AG04449 (cell line): ENCODE measurements around the gene CYP2S1.
"Not testable (repeated sequence)": the region's sequence is repeated elsewhere in the genome, so short reads cannot be mapped to it uniquely, and the experiment has no call there.

Experiments used
- CTCF ChIA-PET: fragments of 350-600 bp; formaldehyde crosslinking; extraction: SDS; loops from one replicate; lab custom pipeline; 2021; ENCODE audit warnings: antibody characterized with exemption; lab: Yijun Ruan, JAX
- POLR2A ChIA-PET: fragments of 400-600, 350-600 bp; formaldehyde crosslinking; extraction: SDS; loops from one replicate; lab custom pipeline; 2020; ENCODE audit warnings: antibody characterized with exemption, inconsistent platforms; lab: Yijun Ruan, JAX
- DNase-seq: peaks from one replicate; pipeline ENCODE4 v3.0.0-alpha.2; 2010; ENCODE audit warnings: low read depth, low spot score
- H3K4me3 ChIP-seq: 2 replicates; pipeline ENCODE4 v1.5.1; 2011; ENCODE audit warnings: low read depth, mild to moderate bottlenecking, control low read depth, low read length
- TF ChIP-seq, protein P1 (sequence below): IDR thresholded peaks from one replicate; pipeline ENCODE4 v1.5.1; 2011; ENCODE audit warnings: mild to moderate bottlenecking, moderate library complexity, low read length, control low read depth, inconsistent platforms; ENCODE audit not compliant: insufficient read depth; ENCODE audit errors: missing control alignments

The CYP2S1 gene, protein sequence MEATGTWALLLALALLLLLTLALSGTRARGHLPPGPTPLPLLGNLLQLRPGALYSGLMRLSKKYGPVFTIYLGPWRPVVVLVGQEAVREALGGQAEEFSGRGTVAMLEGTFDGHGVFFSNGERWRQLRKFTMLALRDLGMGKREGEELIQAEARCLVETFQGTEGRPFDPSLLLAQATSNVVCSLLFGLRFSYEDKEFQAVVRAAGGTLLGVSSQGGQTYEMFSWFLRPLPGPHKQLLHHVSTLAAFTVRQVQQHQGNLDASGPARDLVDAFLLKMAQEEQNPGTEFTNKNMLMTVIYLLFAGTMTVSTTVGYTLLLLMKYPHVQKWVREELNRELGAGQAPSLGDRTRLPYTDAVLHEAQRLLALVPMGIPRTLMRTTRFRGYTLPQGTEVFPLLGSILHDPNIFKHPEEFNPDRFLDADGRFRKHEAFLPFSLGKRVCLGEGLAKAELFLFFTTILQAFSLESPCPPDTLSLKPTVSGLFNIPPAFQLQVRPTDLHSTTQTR

GRCh38 chr19:41192574-41193429 is at the start of gene CYP2S1:
Gene CYP2S1 (plus strand): TSS chr19:41193219. CDS start chr19:41193265, 46 bp downstream.
- TF ChIP-seq, protein P1, sequence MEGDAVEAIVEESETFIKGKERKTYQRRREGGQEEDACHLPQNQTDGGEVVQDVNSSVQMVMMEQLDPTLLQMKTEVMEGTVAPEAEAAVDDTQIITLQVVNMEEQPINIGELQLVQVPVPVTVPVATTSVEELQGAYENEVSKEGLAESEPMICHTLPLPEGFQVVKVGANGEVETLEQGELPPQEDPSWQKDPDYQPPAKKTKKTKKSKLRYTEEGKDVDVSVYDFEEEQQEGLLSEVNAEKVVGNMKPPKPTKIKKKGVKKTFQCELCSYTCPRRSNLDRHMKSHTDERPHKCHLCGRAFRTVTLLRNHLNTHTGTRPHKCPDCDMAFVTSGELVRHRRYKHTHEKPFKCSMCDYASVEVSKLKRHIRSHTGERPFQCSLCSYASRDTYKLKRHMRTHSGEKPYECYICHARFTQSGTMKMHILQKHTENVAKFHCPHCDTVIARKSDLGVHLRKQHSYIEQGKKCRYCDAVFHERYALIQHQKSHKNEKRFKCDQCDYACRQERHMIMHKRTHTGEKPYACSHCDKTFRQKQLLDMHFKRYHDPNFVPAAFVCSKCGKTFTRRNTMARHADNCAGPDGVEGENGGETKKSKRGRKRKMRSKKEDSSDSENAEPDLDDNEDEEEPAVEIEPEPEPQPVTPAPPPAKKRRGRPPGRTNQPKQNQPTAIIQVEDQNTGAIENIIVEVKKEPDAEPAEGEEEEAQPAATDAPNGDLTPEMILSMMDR = no peak
- DNase-seq = no peak
- ChIA-PET POLR2A (no interaction called here), CTCF (interaction anchor here (0.8 to 1.9 kb wide), 4 partner anchors 12 to 116 kb away, joined by 3 to 10 read pairs (median 5); no protein-coding TSS in a partner anchor)
- peak within 1 kb of the TSS; percentile 6; the same call in 1 of the 2 replicates for H3K4me3 ChIP-seq

GRCh38 chr19:41144403-41144802 is 48.6 kb upstream of the CYP2S1 start:
- CTCF ChIA-PET = interaction anchor here (0.7 to 4.9 kb wide), 15 partner anchors 11 to 1004 kb away, joined by 3 to 29 read pairs (median 4); partner anchors contain the start of genes ACTMAP, RAB4B and SNRPA
- TF ChIP-seq, protein P1 = peak; percentile 80
- DNase-seq = peak; percentile 19
- POLR2A ChIA-PET = no interaction called here
- no peak overlapping the region for H3K4me3 ChIP-seq

DNA sequence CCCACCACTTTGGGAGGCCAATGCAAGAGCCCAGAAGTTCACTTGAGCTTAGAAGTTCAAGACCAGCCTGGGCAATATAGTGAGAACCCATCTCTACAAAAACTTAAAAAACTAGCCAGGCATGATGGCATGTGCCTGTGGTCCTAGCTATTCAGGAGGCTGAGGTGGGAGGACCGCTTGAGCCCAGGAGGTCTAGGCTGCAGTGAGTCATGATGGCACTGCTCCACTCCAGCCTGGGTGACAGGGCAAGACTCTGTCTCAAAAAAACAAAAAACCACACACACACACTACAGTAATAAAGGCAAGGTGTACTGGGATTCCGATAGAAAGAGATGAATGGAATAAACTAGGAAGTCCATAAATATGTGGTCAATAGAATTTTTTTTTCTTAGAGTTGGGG is 43.2 kb upstream of the CYP2S1 start:
- CTCF ChIA-PET = interaction anchor here (1.1 kb wide), 1 partner anchor 9 kb away, joined by 3 read pairs; no protein-coding TSS in a partner anchor
- TF ChIP-seq, protein P1 = no peak
- no peak overlapping the region for H3K4me3 ChIP-seq
- no peak for DNase-seq
- POLR2A ChIA-PET = no interaction called here

GRCh38 chr19:41150986-41151385 is 42.0 kb upstream of the CYP2S1 start:
- H3K4me3 ChIP-seq, CTCF ChIA-PET, DNase-seq, POLR2A ChIA-PET: not testable (repeated sequence)

GRCh38 chr19:41154060-41154459 is 39.0 kb upstream of the CYP2S1 start:
- CTCF ChIA-PET = no interaction called here

GRCh38 chr19:41156207-41156606 is 36.8 kb upstream of the CYP2S1 start:
- ChIA-PET POLR2A (no interaction called here), CTCF (interaction anchor here (1.1 kb wide), 1 partner anchor 149 kb away, joined by 4 read pairs; no protein-coding TSS in a partner anchor)
- TF ChIP-seq, protein P1 = no peak
- no peak overlapping the region for H3K4me3 ChIP-seq
- DNase-seq = no peak

More at GRCh38 chr19:41154060-41154459, 39.0 kb upstream of the CYP2S1 start:
- POLR2A ChIA-PET = no interaction called here
- no peak for DNase-seq
- TF ChIP-seq, protein P1 = no peak
- H3K4me3 ChIP-seq = no peak overlapping the region
